22Rv1 (cell line): ENCODE results near the gene FN1.

Experiments used
- H3K27ac ChIP-seq: fragments of 450-650 bp; 2 replicates; pipeline ENCODE4 v1.5.1; 2017
- ZFX ChIP-seq: fragments of 450-650 bp; IDR thresholded peaks from 2 replicates; pipeline ENCODE4 v1.6.1; 2017; ENCODE audit warnings: antibody characterized with exemption, borderline replicate concordance
- TF ChIP-seq, protein P1 (sequence below): fragments of 450-650 bp; IDR thresholded peaks from 2 replicates; pipeline ENCODE4 v1.5.1; 2017; ENCODE audit warnings: mild to moderate bottlenecking

FN1 gene

GRCh38 chr2:215328066-215328465 is 107.8 kb downstream of the FN1 start:
- no peak overlapping the region for H3K27ac ChIP-seq
- TF ChIP-seq ZFX = no peak
- TF ChIP-seq, protein P1, sequence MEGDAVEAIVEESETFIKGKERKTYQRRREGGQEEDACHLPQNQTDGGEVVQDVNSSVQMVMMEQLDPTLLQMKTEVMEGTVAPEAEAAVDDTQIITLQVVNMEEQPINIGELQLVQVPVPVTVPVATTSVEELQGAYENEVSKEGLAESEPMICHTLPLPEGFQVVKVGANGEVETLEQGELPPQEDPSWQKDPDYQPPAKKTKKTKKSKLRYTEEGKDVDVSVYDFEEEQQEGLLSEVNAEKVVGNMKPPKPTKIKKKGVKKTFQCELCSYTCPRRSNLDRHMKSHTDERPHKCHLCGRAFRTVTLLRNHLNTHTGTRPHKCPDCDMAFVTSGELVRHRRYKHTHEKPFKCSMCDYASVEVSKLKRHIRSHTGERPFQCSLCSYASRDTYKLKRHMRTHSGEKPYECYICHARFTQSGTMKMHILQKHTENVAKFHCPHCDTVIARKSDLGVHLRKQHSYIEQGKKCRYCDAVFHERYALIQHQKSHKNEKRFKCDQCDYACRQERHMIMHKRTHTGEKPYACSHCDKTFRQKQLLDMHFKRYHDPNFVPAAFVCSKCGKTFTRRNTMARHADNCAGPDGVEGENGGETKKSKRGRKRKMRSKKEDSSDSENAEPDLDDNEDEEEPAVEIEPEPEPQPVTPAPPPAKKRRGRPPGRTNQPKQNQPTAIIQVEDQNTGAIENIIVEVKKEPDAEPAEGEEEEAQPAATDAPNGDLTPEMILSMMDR = no peak

- no peak for TF ChIP-seq ZFX
- TF ChIP-seq, protein P1 = no peak
- no peak overlapping the region for H3K27ac ChIP-seq
Observed at GRCh38 chr2:215324811-215325210, 111.1 kb downstream of the FN1 start.

GRCh38 chr2:215320679-215321078 is 115.2 kb downstream of the FN1 start:
- TF ChIP-seq, protein P1 = no peak
- no peak for TF ChIP-seq ZFX
- H3K27ac ChIP-seq = no peak overlapping the region

DNA sequence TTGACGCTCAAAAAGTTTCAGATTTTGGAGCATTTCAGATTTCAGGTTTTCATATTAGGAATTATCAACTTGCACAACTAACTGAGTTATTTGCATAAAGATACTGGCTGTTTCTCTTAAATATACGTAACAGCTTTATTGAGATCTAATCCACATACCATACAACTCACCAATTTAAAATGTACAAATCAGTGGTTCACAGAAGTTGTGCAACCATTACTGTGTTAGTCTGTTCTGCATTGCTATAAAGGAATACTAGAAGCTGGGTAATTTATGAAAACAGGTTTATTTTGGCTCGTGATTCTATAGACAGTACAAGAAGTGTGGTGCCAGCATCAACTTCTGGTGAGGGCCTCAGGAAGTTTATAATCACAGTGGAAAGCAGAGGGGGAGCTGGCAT is 115.8 kb downstream of the FN1 start:
- H3K27ac ChIP-seq = no peak overlapping the region
- TF ChIP-seq ZFX = no peak
- TF ChIP-seq, protein P1 = no peak

DNA sequence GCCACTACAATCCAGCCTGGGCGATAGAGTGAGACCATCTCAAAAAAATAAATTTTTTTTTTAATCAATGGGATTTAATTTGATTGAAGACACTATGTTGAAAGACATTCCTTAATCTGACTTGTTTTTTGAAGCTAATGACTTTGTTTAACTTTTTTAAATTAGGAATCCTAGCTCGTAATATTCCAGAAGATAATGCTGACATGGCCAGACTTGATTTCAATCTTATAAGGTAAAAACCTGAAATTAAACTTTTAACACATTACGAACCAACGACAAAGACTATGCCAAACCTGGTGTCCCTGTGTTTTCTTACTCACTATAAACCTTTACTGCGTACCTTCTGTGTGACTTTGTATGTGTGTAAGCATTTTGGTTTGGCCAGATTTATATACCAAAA is 116.4 kb downstream of the FN1 start:
- no peak overlapping the region for H3K27ac ChIP-seq
- TF ChIP-seq ZFX = no peak
- TF ChIP-seq, protein P1 = no peak

GRCh38 chr2:215316336-215316735 is 119.5 kb downstream of the FN1 start:
- TF ChIP-seq ZFX = no peak
- TF ChIP-seq, protein P1 = no peak

DNA sequence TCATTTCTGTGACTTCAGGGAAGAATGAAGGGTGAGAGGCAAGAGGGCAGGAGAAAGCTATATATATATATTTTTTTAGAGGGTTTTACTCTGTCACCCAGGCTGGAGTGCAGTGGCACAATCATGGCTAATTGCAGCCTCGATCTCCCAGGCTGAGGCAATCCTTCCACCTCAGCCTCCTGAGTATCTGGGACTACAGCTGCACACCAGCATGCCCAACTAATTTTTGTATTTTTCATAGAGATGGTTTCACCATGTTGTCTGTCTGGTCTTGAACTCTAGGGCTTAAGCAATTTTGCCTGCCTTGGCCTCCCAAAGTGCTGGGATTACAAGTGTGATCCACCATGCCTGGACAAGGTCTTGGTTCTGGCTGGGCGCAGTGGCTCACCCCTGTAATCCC is 120.6 kb downstream of the FN1 start:
- no peak overlapping the region for H3K27ac ChIP-seq
- TF ChIP-seq, protein P1 = no peak
- TF ChIP-seq ZFX = no peak

More at GRCh38 chr2:215316336-215316735, 119.5 kb downstream of the FN1 start:
- H3K27ac ChIP-seq = 0 out of 2 replicates have a peak overlapping the region, but pooled peaks have one; percentile 8
